OCI-LY7 (cell line): ENCODE results near the gene TRRAP.

Experiments
- EZH2phosphoT487 ChIP-seq: fragments of 200-600 bp; sonication (generic); IDR thresholded peaks from 2 replicates; pipeline ENCODE4 v1.6.1; 2018; ENCODE audit warnings: low read depth, borderline replicate concordance, mild to moderate bottlenecking, mixed run types, antibody characterized with exemption, low read length, moderate library complexity, mixed read lengths
- TF ChIP-seq, protein P1 (sequence below): fragments of 200-600 bp; sonication (generic); conservative IDR thresholded peaks from 2 replicates; pipeline ENCODE4 v1.5.1; 2014; ENCODE audit warnings: mild to moderate bottlenecking, antibody characterized with exemption, low read length, moderate library complexity, mixed read lengths

DNA sequence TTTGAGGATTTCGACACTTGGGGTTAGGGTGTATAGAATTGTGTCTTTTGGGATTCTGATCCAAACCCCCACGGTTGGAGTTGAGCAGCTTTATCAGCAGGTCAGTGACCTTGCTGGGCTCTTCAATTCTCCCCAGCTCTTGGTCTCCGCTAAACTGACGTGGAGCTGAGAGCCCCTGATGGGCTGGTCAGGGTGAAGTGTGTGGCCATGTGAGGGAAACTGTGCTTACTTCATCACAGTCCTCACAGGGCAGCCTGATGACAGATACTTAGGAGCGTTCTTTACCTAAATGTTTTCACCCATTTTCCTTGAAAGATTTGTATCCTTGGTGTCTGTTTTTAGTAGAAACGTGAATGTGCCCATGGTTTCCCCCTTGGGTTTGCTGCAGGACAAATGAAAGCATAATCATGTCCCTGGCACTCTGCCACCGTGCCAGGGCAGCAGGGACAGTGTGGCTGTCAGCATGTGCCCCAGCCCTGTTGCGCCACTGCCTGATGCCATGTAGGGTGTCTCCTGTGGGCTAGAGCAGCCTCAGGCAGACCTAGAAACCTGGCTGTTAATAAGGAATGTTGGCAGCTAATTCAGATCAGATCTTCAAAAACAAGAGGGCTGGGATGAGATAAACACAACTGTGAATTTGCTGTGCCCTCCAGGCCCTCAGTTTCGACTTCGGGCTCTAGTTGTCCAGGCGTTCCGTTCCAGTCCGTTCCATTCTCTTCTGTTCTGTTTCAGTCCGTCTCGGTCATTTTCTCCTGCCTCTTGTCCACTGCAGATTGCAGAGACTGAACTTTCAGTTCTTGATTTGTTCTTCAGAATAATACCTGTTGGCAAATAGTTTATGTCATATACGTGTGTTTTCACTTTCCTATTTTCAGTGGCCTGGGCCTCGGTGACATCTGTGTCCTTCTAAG is 96.8 kb downstream of the TRRAP start:
- TF ChIP-seq, protein P1, sequence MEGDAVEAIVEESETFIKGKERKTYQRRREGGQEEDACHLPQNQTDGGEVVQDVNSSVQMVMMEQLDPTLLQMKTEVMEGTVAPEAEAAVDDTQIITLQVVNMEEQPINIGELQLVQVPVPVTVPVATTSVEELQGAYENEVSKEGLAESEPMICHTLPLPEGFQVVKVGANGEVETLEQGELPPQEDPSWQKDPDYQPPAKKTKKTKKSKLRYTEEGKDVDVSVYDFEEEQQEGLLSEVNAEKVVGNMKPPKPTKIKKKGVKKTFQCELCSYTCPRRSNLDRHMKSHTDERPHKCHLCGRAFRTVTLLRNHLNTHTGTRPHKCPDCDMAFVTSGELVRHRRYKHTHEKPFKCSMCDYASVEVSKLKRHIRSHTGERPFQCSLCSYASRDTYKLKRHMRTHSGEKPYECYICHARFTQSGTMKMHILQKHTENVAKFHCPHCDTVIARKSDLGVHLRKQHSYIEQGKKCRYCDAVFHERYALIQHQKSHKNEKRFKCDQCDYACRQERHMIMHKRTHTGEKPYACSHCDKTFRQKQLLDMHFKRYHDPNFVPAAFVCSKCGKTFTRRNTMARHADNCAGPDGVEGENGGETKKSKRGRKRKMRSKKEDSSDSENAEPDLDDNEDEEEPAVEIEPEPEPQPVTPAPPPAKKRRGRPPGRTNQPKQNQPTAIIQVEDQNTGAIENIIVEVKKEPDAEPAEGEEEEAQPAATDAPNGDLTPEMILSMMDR: no peak
- TF ChIP-seq EZH2phosphoT487: no peak
